ENCODE measurements around the gene HSPH1. TPM values are rescaled to one million over a fixed set of nuclear protein-coding genes. Genes with fewer than 3 reads are reported as not detected.

Gene HSPH1
- total and polyA plus RNA-seq, 10 of the 15 experiments (the other 5 are each of a cell fraction or from before 2014, with no cell fraction given): 40.2 to 159 (median 92.6) TPM

GRCh38 chr13:31179754-31180153, 18.1 kb upstream of the HSPH1 start (continued):
- TF ChIP-seq, protein P1, sequence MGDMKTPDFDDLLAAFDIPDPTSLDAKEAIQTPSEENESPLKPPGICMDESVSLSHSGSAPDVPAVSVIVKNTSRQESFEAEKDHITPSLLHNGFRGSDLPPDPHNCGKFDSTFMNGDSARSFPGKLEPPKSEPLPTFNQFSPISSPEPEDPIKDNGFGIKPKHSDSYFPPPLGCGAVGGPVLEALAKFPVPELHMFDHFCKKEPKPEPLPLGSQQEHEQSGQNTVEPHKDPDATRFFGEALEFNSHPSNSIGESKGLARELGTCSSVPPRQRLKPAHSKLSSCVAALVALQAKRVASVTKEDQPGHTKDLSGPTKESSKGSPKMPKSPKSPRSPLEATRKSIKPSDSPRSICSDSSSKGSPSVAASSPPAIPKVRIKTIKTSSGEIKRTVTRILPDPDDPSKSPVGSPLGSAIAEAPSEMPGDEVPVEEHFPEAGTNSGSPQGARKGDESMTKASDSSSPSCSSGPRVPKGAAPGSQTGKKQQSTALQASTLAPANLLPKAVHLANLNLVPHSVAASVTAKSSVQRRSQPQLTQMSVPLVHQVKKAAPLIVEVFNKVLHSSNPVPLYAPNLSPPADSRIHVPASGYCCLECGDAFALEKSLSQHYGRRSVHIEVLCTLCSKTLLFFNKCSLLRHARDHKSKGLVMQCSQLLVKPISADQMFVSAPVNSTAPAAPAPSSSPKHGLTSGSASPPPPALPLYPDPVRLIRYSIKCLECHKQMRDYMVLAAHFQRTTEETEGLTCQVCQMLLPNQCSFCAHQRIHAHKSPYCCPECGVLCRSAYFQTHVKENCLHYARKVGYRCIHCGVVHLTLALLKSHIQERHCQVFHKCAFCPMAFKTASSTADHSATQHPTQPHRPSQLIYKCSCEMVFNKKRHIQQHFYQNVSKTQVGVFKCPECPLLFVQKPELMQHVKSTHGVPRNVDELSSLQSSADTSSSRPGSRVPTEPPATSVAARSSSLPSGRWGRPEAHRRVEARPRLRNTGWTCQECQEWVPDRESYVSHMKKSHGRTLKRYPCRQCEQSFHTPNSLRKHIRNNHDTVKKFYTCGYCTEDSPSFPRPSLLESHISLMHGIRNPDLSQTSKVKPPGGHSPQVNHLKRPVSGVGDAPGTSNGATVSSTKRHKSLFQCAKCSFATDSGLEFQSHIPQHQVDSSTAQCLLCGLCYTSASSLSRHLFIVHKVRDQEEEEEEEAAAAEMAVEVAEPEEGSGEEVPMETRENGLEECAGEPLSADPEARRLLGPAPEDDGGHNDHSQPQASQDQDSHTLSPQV (IDR thresholded peaks at IDR 0.05): no peak

DNA sequence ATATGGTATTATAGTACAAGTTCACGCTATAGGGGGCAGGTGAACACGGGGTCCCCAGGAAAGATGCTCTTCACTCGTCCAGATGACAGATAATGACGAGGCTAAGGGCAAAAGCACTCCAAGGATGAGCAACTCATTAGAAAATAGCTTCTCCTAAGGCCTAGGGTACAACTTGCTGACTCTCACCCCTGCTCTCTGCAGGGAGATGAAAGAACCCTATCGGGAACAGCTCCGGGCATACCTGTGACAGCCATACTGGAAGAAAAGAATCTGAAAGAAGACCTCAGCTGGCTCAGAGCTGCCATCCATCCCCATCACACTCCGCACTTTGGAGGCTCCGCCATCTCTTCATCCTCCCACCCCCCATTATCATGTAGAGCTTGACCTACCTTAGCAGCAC, 17.5 kb upstream of the HSPH1 start:
- no peak for ATAC-seq
- 58% methylated on average over 8 of the region's 8 CpGs for WGBS (ENCODE audit: insufficient coverage, insufficient replicate concordance, low lambda C conversion rate, missing lambda C conversion rate)
- no TSS peak for BruUV-seq (replicated peaks)
- no peaks in the 10 kb centered on the region for H3K27me3 ChIP-seq (replicated peaks in 1 of 2; ENCODE audit: control insufficient read depth in 2 of 2, insufficient read depth in 2 of 2, low read length in 1 of 2)
- POLR2A ChIA-PET: no interaction called here
- H3K9ac ChIP-seq (ENCODE audit: control insufficient read depth, insufficient read depth, low read length): no peak overlapping the region
- no peaks in the 10 kb centered on the region for H4K20me1 ChIP-seq (ENCODE audit: control insufficient read depth, insufficient read depth)
- RAD21 ChIA-PET (ENCODE audit: unreplicated experiment): no interaction called here
- no peak overlapping the region for H3K4me3 ChIP-seq
- H2AFZ ChIP-seq (ENCODE audit: control insufficient read depth, low read depth, low read length): no peak overlapping the region
- H3K36me3 ChIP-seq (ENCODE audit: control insufficient read depth in 2 of 2, insufficient read depth in 2 of 2, low read length in 1 of 2): no peaks in the 10 kb centered on the region
- intact Hi-C loops (cut with micrococcal nuclease; ENCODE audit: unreplicated experiment): no loop called here
- CTCF ChIA-PET: interaction anchor here (0.7 to 1.5 kb wide), 2 partner anchors 12 to 245 kb away, joined by 3 read pairs; no protein-coding TSS in a partner anchor
- H3K4me1 ChIP-seq (ENCODE audit: control insufficient read depth, insufficient read depth, low read length): no peaks in the 10 kb centered on the region
- SMC1A ChIA-PET (ENCODE audit: uncharacterized antibody, unreplicated experiment): interaction anchor here (1.0 to 1.2 kb wide), 2 partner anchors 11 to 22 kb away, joined by 3 to 6 read pairs; no protein-coding TSS in a partner anchor
- no peak for DNase-seq (ENCODE audit: low read depth, low spot score)
- TF ChIP-seq, protein P2, sequence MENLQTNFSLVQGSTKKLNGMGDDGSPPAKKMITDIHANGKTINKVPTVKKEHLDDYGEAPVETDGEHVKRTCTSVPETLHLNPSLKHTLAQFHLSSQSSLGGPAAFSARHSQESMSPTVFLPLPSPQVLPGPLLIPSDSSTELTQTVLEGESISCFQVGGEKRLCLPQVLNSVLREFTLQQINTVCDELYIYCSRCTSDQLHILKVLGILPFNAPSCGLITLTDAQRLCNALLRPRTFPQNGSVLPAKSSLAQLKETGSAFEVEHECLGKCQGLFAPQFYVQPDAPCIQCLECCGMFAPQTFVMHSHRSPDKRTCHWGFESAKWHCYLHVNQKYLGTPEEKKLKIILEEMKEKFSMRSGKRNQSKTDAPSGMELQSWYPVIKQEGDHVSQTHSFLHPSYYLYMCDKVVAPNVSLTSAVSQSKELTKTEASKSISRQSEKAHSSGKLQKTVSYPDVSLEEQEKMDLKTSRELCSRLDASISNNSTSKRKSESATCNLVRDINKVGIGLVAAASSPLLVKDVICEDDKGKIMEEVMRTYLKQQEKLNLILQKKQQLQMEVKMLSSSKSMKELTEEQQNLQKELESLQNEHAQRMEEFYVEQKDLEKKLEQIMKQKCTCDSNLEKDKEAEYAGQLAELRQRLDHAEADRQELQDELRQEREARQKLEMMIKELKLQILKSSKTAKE (IDR thresholded peaks at IDR 0.05; ENCODE audit: low read depth, poor library complexity, severe bottlenecking): no peak
- TF ChIP-seq SIN3A (IDR thresholded peaks at IDR 0.05; ENCODE audit: low read depth, low read length): no peak
- H3K27ac ChIP-seq (ENCODE audit: control insufficient read depth, insufficient read depth): no peak overlapping the region
- in situ Hi-C loops (cut with MboI): no loop called here
- no peak overlapping the region for H3K4me2 ChIP-seq (ENCODE audit: control insufficient read depth, insufficient read depth)
- H3K79me2 ChIP-seq (ENCODE audit: control insufficient read depth, insufficient read depth, low read length): no peaks in the 10 kb centered on the region
- no peaks in the 10 kb centered on the region for H3K9me3 ChIP-seq (replicated peaks; ENCODE audit: control insufficient read depth, insufficient read depth, low read length)
- FAIRE-seq: no peak
